Smooth muscle cell (in vitro differentiated cells): ENCODE data around the gene DNAJB11. TPM values are rescaled to one million over a fixed set of nuclear protein-coding genes. Genes with fewer than 3 reads are reported as not detected.

Source experiments
- DNase-seq: peaks from one replicate; lab custom pipeline; 2025; ENCODE audit not compliant: unreplicated experiment; lab: John Stamatoyannopoulos, UW
- H2AFZ ChIP-seq: fragments of 200-600 bp; sonication (generic); 2 replicates; pipeline ENCODE4 v1.6.0; 2016; ENCODE audit warnings: antibody characterized with exemption, low read depth, mild to moderate bottlenecking
- H3F3A ChIP-seq: fragments of 200-600 bp; sonication (generic); 2 replicates; pipeline ENCODE4 v1.6.0; 2017; ENCODE audit warnings: antibody characterized with exemption, low read depth
- H3K27ac ChIP-seq: fragments of 200-600 bp; sonication (generic); 2 replicates; pipeline ENCODE4 v1.5.1; 2016; ENCODE audit warnings: low read depth, mild to moderate bottlenecking
- H3K27me3 ChIP-seq: fragments of 200-600 bp; sonication (generic); 2 replicates; pipeline ENCODE4 v1.6.1; 2016; ENCODE audit warnings: low read depth, mild to moderate bottlenecking
- H3K36me3 ChIP-seq: fragments of 200-600 bp; sonication (generic); 2 replicates; pipeline ENCODE4 v1.5.1; 2016; ENCODE audit warnings: low read depth
- H3K4me1 ChIP-seq: fragments of 200-600 bp; sonication (generic); 2 replicates; pipeline ENCODE4 v1.5.1; 2016; ENCODE audit warnings: low read depth
- H3K4me2 ChIP-seq: fragments of 200-600 bp; sonication (generic); 2 replicates; pipeline ENCODE4 v1.6.0; 2016; ENCODE audit warnings: mild to moderate bottlenecking
- H3K4me3 ChIP-seq: fragments of 200-600 bp; sonication (generic); 2 replicates; pipeline ENCODE4 v1.5.1; 2016; ENCODE audit warnings: mild to moderate bottlenecking
- H3K79me2 ChIP-seq: fragments of 200-600 bp; sonication (generic); 2 replicates; pipeline ENCODE4 v1.6.0; 2016; ENCODE audit warnings: low read depth, mild to moderate bottlenecking
- H3K9ac ChIP-seq: fragments of 200-600 bp; sonication (generic); 2 replicates; pipeline ENCODE4 v1.6.0; 2016; ENCODE audit warnings: low read depth
- H3K9me3 ChIP-seq: fragments of 200-600 bp; sonication (generic); replicated peaks from 2 replicates; pipeline ENCODE4 v1.5.1; 2016; ENCODE audit warnings: low read depth
- H4K20me1 ChIP-seq: fragments of 200-600 bp; sonication (generic); 2 replicates; pipeline ENCODE4 v1.6.0; 2016; ENCODE audit warnings: low read depth
- CTCF ChIP-seq: fragments of 200-600 bp; sonication (generic); IDR thresholded peaks from 2 replicates; pipeline ENCODE4 v1.5.1; 2017; ENCODE audit warnings: borderline replicate concordance, mild to moderate bottlenecking, antibody characterized with exemption; ENCODE audit not compliant: insufficient read depth, poor library complexity, severe bottlenecking
- WGBS: methylation state at CpG from one replicate; pipeline ENCODE4 v1.1.7; 2016; ENCODE audit warnings: low lambda C conversion rate; 5-methylcytosine and 5-hydroxymethylcytosine counted together
- polyA plus RNA-seq: library from polyadenylated mRNA; unstranded; fragments of >200 nt; fragmentation: Nextera tagmentation; extraction: Ambion mirVana; gene quantifications from 2 replicates; pipeline ENCODE4 v1.2.1, GENCODE V29; 2016
- total RNA-seq: library from RNA; depleted of rRNA; stranded (reverse); fragments of >200 nt; gene quantifications from 2 replicates; pipeline ENCODE4 v1.2.3, GENCODE V29; 2014

The DNAJB11 gene
- total RNA-seq (103 and 115 TPM in 2 replicates), polyA plus RNA-seq (136 and 138 TPM in 2 replicates)

- Histone ChIP-seq H3K4me2 (peak within 1 kb of the TSS; percentile 96), H3K27ac (peak within 1 kb of the TSS; percentile 88), H3K4me1 (peaks cover 17% of the 10 kb centered on the region), H3K9ac (peak within 1 kb of the TSS; percentile 96), H2AFZ (peak within 1 kb of the TSS; percentile 83), H4K20me1 (no peaks in the 10 kb centered on the region), H3K27me3 (no peaks in the 10 kb centered on the region), H3K36me3 (peaks cover 11% of the 10 kb centered on the region), H3K4me3 (peak within 1 kb of the TSS; percentile 80), H3K9me3 (no peaks in the 10 kb centered on the region), H3K79me2 (peaks cover 34% of the 10 kb centered on the region), H3F3A (no peaks in the 10 kb centered on the region)
- under 1% methylated on average over 59 of the region's 59 CpGs for WGBS
- DNase-seq: peak; percentile 89
- no peak for TF ChIP-seq CTCF
Measured at GRCh38 chr3:186570096-186570940, at the start of gene DNAJB11. TSS of gene DNAJB11 (plus strand) at chr3:186570720. CDS start at chr3:186570898, 178 bp downstream.

GRCh38 chr3:186520957-186521842, 49.3 kb upstream of the DNAJB11 start:
- Histone ChIP-seq H3K27me3 (no peaks in the 10 kb centered on the region), H3K36me3 (no peaks in the 10 kb centered on the region), H3K9ac (no peak overlapping the region), H3K4me3 (no peak overlapping the region), H4K20me1 (no peaks in the 10 kb centered on the region), H3K4me2 (no peak overlapping the region), H2AFZ (no peak overlapping the region), H3K27ac (no peak overlapping the region), H3K4me1 (peaks cover 9% of the 10 kb centered on the region), H3F3A (no peaks in the 10 kb centered on the region), H3K79me2 (no peaks in the 10 kb centered on the region), H3K9me3 (no peaks in the 10 kb centered on the region)
- DNase-seq: no peak
- TF ChIP-seq CTCF: no peak
- WGBS: 75% methylated on average over 10 of the region's 10 CpGs

GRCh38 chr3:186523022-186523421, 47.5 kb upstream of the DNAJB11 start:
- H2AFZ ChIP-seq: no peak overlapping the region

More at GRCh38 chr3:186523022-186523421, 47.5 kb upstream of the DNAJB11 start:
- H3K27ac ChIP-seq: no peak overlapping the region
- DNase-seq: no peak
- H4K20me1 ChIP-seq: no peaks in the 10 kb centered on the region
- 86% methylated on average over 6 of the region's 6 CpGs for WGBS
- H3K4me1 ChIP-seq: peaks cover 9% of the 10 kb centered on the region
- H3K4me3 ChIP-seq: no peak overlapping the region
- no peak overlapping the region for H3K4me2 ChIP-seq
- TF ChIP-seq CTCF: no peak
- H3K9me3 ChIP-seq: no peaks in the 10 kb centered on the region
- H3K36me3 ChIP-seq: no peaks in the 10 kb centered on the region
- no peaks in the 10 kb centered on the region for H3F3A ChIP-seq
- H3K9ac ChIP-seq: no peak overlapping the region
- no peaks in the 10 kb centered on the region for H3K27me3 ChIP-seq
- no peaks in the 10 kb centered on the region for H3K79me2 ChIP-seq
